Tongue (tissue), 2 donors: ENCODE results near the gene CUX1. TPM values are rescaled to one million over a fixed set of nuclear protein-coding genes. Genes with fewer than 3 reads are reported as not detected.

Experiments
- DNase-seq: peaks from one replicate; pipeline ENCODE4 v3.0.0-alpha.2; 2015
- total RNA-seq: library from RNA; depleted of rRNA; stranded (reverse); fragments of >200 nt; gene quantifications from one replicate; pipeline ENCODE4 v1.2.3, GENCODE V29; 2014

Gene CUX1
- total RNA-seq, 1 donor from 2014 or later, result 123 TPM

GRCh38 chr7:102189756-102190155 lies 372.3 kb downstream of the CUX1 start:
- DNase-seq, result no peak

- no peak for DNase-seq
Observed at GRCh38 chr7:102190776-102191350, 373.4 kb downstream of the CUX1 start.

- no peak for DNase-seq
Observed at GRCh38 chr7:102191556-102192379, 374.3 kb downstream of the CUX1 start.

- DNase-seq, result no peak
Observed at GRCh38 chr7:102192790-102193189, 375.4 kb downstream of the CUX1 start.

DNA sequence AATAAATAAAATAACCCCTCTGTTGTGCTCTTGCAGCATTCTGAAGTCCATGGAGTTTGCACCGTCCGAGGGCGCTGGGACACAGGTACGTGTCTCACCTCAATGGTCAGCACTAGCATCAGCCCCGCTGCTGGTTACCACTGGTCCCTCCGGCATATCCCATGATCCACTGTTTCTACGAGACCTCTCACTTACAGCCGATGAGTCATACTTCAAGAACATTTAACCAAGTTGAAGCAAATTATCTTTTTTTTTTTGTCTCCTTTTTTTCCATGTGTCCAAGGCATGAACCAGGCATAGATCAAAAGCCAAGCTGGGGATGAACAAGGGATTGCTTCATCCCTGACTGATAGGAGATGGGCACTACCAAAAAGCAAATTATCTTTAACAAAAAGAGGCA lies 376.4 kb downstream of the CUX1 start:
- no peak for DNase-seq

- no peak for DNase-seq
Observed at GRCh38 chr7:102195361-102195760, 377.9 kb downstream of the CUX1 start.

DNA sequence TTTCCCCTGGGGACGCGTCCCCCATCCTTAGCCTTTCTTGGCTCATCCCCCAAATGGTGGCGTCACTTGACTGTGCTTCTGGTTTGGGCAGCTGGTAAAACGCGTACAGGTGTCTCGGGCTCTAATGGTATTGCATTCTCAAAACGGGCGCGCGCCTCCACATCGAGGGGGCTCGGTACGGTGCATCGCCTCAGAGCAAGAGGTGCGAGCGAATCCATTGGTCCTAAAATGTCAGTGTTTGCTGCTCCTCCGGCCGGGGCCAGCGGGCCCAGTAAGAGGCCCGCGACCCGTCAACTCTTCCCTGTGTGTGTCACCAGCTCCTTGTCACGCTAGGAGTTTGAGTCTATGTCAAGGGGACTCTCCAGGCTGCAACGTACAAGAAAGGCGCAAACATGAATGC lies 378.6 kb downstream of the CUX1 start:
- no peak for DNase-seq

DNA sequence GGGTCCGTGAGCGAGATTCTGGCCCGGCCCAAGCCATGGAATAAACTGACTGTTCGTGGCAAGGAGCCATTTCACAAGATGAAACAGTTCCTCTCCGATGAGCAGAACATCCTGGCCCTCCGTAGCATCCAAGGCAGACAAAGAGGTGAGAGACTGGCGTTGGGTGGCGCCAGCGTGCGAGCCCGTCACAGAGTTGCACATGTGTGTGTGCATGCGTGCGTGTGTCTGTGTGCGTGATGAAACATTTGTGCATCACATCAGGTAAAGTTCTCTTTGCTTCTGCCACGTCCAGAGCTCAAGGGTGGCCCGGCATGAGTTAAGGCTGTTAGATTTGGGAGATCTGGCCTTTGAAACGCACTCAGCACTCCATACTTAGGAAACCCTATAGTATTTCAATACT lies 379.7 kb downstream of the CUX1 start:
- no peak for DNase-seq

DNA sequence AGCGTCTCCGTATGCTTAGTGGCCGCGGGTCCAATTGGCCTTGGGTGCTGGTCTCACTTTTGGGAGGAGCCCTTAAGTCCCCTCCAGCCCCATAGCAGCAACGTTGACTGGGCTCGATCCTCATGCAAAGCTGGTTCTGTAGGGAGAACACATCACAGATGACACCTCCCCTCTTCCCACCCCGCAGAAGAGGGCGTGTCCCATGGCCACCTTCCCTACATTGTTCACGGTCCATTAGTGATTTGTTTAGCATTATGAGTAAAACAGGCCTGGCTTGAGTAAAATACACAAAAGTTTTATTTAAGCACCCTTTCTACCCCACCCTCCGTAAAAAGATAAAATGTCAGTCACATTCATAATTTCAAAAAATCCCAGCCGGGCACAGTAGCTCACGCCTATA lies 380.2 kb downstream of the CUX1 start:
- no peak for DNase-seq

DNA sequence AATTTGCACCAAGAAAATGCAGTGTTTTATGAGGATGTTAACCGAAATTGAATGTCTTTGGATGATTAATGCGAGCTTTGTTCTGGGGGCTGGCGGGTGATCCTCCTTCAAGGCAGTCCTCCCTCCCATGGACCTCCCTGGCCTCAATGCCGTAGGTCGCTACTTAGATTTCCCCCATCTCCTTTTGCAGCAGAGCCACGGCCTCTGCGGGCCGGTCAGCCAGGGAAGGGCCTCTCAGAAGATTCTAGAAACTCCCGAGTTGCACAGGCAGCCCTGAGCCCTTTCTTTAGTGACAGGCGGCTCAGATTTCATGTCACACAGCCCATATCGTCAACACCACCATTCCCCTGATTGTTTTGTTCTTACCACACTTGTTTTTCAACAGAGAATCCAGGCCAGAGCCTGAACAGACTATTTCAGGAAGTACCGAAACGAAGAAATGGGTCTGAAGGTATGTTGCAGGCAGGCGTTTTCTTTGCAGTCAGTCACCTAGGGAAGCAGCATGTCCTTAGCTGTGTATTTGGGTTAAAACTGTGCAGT lies 381.1 kb downstream of the CUX1 start:
- no peak for DNase-seq

DNA sequence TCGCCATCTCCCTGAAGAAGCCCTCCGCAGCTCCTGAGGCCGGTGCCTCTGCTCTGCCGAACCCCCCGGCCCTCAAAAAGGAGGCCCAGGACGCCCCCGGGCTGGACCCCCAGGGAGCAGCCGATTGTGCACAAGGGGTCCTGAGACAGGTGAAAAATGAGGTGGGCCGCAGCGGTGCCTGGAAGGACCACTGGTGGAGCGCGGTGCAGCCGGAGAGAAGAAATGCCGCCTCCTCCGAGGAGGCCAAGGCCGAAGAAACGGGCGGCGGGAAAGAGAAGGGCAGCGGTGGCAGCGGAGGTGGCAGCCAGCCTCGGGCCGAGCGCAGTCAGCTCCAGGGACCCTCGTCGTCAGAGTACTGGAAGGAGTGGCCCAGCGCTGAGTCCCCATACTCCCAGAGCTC lies 384.1 kb downstream of the CUX1 start:
- DNase-seq, result no peak

- DNase-seq, result no peak
Observed at GRCh38 chr7:102202556-102202955, 385.1 kb downstream of the CUX1 start.

DNA sequence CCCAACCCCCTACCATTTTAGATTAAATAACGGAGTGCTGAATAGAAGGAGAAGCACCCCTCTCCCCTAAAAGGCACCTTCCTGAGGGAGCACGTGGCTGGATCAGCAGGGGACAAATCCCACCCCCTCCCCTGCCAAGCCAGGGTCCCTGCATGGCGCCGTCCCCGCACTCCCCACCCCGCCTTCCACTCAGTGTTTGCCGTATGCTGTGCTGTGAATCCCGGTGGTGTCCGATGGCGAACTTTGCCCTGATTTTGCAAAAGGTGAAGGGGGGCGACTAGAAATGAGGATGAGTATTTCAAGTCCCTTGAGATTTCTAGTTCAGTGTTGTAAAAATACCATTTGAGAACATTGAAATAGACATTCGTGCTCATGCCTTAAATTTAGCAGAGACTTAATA lies 385.8 kb downstream of the CUX1 start:
- DNase-seq, result no peak

- DNase-seq, result no peak
Observed at GRCh38 chr7:102204212-102204611, 386.8 kb downstream of the CUX1 start.

GRCh38 chr7:102205915-102206314 lies 388.5 kb downstream of the CUX1 start:
- DNase-seq, result peak; percentile 64

DNA sequence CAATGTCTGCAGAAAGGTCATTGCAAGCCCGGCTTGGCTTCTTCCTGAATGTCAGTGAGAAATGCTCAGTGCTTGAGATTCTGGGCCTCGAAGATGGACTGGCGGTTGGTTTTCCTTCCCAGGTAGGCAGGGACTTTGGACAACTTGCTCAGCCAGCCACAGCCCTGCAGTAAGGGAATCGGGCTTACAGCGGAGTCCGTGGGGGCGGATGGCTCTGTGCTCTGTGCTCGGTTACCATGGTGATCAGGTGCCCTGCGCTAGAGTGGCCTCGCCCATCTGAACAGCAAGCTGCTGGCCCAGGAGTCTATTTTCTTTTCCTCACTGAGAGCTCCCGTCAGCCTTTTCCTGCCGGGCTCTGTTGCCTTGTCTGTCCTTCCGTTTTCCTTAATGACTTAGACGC lies 391.4 kb downstream of the CUX1 start:
- DNase-seq, result peak; percentile 35

GRCh38 chr7:102210787-102211186 lies 393.4 kb downstream of the CUX1 start:
- no peak for DNase-seq

GRCh38 chr7:102211590-102212550 lies 394.4 kb downstream of the CUX1 start:
- DNase-seq, result no peak

- no peak for DNase-seq
Observed at GRCh38 chr7:102214477-102215072, 397.1 kb downstream of the CUX1 start.

GRCh38 chr7:102215256-102215655 lies 397.8 kb downstream of the CUX1 start:
- DNase-seq, result no peak

- DNase-seq, result no peak
Observed at GRCh38 chr7:102215711-102216110, 398.3 kb downstream of the CUX1 start.
